Fibroblast of the conjunctiva (primary cell): ENCODE data around the gene DNAH1.

Experiments used
- DNase-seq: peaks from one replicate; pipeline ENCODE4 v3.0.0-alpha.2; 2010; ENCODE audit warnings: low read depth

The DNAH1 gene

GRCh38 chr3:52404391-52404790 is 88.3 kb downstream of the DNAH1 start:
- no peak for DNase-seq

GRCh38 chr3:52405066-52405465 is 88.9 kb downstream of the DNAH1 start:
- DNase-seq = no peak

- DNase-seq = no peak
Observed at GRCh38 chr3:52405601-52406110, 89.5 kb downstream of the DNAH1 start.

GRCh38 chr3:52406231-52406661 is 90.1 kb downstream of the DNAH1 start:
- no peak for DNase-seq

GRCh38 chr3:52406791-52407510 is 90.8 kb downstream of the DNAH1 start:
- DNase-seq = no peak

GRCh38 chr3:52407779-52408178 is 91.7 kb downstream of the DNAH1 start:
- DNase-seq = no peak

- DNase-seq = no peak
Observed at GRCh38 chr3:52408466-52408865, 92.3 kb downstream of the DNAH1 start.

- DNase-seq = no peak
Observed at GRCh38 chr3:52415800-52416199, 99.7 kb downstream of the DNAH1 start.

- DNase-seq = no peak
Observed at GRCh38 chr3:52420388-52420787, 104.3 kb downstream of the DNAH1 start.

GRCh38 chr3:52422669-52423068 is 106.5 kb downstream of the DNAH1 start:
- no peak for DNase-seq

GRCh38 chr3:52423173-52423572 is 107.1 kb downstream of the DNAH1 start:
- DNase-seq = no peak

GRCh38 chr3:52428151-52429005 is 112.3 kb downstream of the DNAH1 start:
- peak; percentile 86 for DNase-seq

- DNase-seq = no peak
Observed at GRCh38 chr3:52429031-52429430, 112.9 kb downstream of the DNAH1 start.

- DNase-seq = no peak
Observed at GRCh38 chr3:52429779-52430415, 113.8 kb downstream of the DNAH1 start.

GRCh38 chr3:52430416-52430810 is 114.3 kb downstream of the DNAH1 start:
- DNase-seq = no peak

- DNase-seq = no peak
Observed at GRCh38 chr3:52431459-52432223, 115.5 kb downstream of the DNAH1 start.

- no peak for DNase-seq
Observed at GRCh38 chr3:52432225-52432624, 116.1 kb downstream of the DNAH1 start.

GRCh38 chr3:52432691-52433141 is 116.6 kb downstream of the DNAH1 start:
- DNase-seq = no peak

GRCh38 chr3:52433328-52433995 is 117.3 kb downstream of the DNAH1 start:
- DNase-seq = no peak

GRCh38 chr3:52433996-52434479 is 117.9 kb downstream of the DNAH1 start:
- no peak for DNase-seq

- no peak for DNase-seq
Observed at GRCh38 chr3:52434491-52435115, 118.5 kb downstream of the DNAH1 start.
